Hindlimb muscle (tissue), 1 donor: ENCODE data around the gene PASD1. TPM values are rescaled to one million over a fixed set of nuclear protein-coding genes. Genes with fewer than 3 reads are reported as not detected.
A peak's percentile ranks its signal among the peaks of the same experiment; 100 is the strongest.

Experiments used
- DNase-seq: peaks from one replicate; pipeline ENCODE4 v3.0.0-alpha.2; 2013
- polyA plus RNA-seq: library from polyadenylated mRNA; unstranded; fragments of 120-200 nt; gene quantifications from one replicate; pipeline ENCODE4 v1.2.1, GENCODE V29; 2013; ENCODE audit not compliant: insufficient read length

PASD1 gene
- polyA plus RNA-seq, 1 donor: 0.18 TPM

- no peak for DNase-seq
Observed at GRCh38 chrX:151702741-151703340, 139.4 kb downstream of the PASD1 start.

- peak; percentile 75 for DNase-seq
Observed at GRCh38 chrX:151703487-151703886, 140.0 kb downstream of the PASD1 start.

- no peak for DNase-seq
Observed at GRCh38 chrX:151704041-151704663, 140.7 kb downstream of the PASD1 start.

DNA sequence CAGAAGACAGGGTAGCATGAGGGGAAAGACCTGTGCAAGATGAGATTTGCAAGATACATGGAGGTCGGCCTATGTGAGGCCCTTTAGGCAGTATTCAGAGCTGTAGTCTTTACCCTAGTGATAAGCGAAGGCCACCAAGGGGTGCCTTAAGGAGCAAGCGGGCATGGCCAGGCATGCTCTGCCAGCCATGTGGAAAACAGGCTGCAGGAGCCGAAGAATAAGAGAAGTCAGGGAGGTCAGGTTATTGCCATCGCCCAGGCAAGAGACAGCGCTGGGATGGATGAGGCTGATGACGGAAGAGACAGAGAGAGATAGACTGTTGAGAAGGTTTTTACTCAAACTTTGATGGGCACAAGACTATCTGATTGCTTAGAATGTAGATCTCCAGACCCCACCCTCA is 145.3 kb downstream of the PASD1 start:
- DNase-seq: no peak

DNA sequence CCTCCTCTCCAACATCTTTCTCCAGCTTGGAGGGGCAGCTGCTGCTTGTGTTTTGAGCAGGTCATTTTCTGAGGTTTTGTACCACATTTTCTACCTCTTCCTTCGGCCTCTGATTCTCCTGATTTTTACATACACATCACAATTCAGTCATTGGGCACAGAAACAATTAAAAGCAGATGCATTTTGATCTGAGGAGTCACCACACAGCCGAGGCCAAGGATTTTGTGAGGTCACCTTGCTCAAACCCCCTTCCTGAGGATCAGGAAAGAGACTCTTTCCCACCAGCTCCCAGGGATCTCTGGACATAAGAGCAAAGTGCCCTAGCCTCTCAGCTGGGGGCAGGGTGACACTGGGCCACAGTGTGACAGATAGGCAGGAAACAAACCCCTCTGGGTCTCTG is 147.0 kb downstream of the PASD1 start:
- DNase-seq: no peak

- no peak for DNase-seq
Observed at GRCh38 chrX:151711154-151711553, 147.7 kb downstream of the PASD1 start.

- peak; percentile 67 for DNase-seq
Observed at GRCh38 chrX:151711787-151712186, 148.3 kb downstream of the PASD1 start.

- no peak for DNase-seq
Observed at GRCh38 chrX:151712253-151712652, 148.8 kb downstream of the PASD1 start.

- DNase-seq: no peak
Observed at GRCh38 chrX:151713849-151714248, 150.4 kb downstream of the PASD1 start.

GRCh38 chrX:151714362-151714761 is 150.9 kb downstream of the PASD1 start:
- DNase-seq: no peak

GRCh38 chrX:151715752-151716151 is 152.3 kb downstream of the PASD1 start, which contains the start of gene FATE1:
Gene FATE1, plus strand, starts transcription at chrX:151716035. Its CDS starts 85 bp downstream, at chrX:151716120.
- DNase-seq: no peak

DNA sequence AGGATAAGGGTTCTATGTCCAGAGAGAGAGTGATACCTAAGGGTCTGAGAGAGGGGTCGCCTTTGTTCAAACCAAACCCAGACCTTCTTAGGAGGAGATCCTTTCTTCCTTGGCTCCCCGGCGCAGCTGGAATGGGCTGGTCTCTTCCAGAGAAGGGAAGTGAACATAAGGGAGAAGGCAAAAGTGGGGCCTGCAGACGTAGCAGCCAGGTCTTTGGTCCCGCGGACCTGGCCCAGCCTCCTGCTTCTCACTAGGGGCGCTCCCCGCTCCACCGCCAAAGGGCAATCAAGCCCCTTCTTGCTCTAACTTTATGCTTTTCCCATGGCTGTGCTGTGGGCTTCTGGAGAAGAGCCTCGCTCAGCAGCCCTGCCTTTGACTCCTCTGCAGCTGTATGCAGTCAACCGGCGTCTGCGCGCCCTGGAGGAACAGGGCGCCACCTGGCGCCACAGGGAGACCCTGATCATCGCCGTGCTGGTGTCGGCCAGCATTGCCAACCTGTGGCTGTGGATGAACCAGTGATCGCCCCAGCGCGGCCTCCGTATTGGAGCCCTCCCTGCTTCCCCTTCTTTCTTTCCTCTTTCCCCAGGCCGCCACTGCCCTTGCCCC is 158.9 kb downstream of the PASD1 start:
- peak; percentile 49 for DNase-seq

DNA sequence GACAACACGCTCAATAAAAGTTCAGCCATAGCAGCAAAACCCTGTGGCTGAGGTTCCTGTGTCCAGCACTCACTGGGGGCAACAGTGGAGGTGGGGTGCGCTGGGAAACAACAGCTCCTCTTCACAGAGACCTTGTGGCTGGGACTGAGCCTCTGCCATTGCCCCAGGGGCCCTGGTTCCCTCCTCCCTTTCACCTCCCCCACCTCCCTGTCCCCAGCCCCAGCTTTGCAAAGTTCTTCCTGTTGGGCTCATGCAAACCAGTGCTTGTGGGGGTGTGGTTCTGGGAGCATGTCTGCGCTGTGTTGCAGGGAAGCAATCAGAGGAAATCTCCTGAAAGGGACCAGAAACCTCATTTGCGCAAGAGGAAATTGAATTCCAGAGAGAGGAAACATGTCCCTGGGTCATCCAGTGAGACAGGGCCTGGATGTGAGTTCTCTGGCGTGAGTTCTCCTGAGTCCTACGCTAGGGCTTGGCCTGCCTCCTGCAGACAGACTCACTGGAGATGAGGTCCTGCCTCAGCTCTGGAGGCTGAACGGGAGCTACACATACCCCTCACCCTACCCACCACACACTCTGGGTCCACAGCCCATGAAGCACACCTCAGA is 159.8 kb downstream of the PASD1 start:
- DNase-seq: no peak

DNA sequence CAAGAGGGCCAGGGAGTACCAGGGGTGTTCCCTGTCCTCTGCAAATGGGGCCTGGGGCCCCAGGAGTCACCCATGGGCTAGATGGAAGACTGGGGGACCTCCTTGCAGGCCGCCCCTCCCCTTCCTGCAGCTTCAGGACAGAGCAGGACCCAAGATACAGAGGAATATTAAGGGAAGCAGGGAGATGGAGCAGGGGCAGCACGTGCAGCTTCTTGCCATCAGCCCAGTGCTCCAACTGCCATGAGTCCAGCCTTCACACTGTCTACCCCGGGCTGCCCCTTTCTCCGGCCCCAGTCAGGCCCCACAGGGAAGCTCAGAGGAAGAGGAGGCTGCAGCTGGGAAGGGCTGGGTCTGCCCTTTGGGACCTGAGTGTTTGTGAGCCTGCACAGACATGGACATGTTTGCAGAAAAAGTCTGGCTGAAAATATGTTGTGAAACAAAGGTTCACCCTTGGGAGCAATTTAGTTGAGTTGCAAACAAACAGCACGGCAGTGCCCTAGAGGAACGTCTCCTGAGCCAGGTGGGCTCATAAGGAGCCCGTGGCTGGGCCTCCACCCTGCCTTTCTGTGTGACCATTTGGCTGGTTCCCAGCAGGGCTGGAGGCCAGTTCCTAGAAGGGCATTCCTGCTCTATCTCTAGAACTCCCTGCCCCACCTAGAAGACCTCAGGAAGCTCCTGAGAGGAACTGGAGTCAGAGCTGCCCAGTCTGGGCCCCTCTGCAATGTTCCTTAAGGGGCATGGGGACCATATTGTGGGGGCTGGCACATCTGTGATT is 161.3 kb downstream of the PASD1 start:
- no peak for DNase-seq

DNA sequence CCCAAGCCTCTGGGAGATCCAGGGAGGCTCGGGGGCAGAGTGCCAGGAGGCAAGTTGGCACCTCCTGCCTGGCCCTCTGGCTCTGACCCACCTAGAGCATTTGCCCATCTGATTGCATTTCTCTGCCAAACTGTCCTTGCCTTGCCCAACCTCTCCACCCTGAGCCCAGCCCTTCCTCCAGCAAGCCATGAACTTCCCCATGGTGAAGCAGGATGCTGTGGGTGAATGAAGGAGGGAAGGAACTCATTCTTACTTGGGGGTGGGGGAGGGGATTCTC is 161.8 kb downstream of the PASD1 start:
- DNase-seq: no peak

Other genes with a start within 250 kb of the PASD1 start
- gene VMA21, start 166.5 kb upstream of the PASD1 start, polyA plus RNA-seq: 22.5 TPM
- gene PRRG3, start 131.8 kb downstream of the PASD1 start, polyA plus RNA-seq: 37.6 TPM
- 3.9 TPM for gene FATE1, start 152.4 kb downstream of the PASD1 start, polyA plus RNA-seq
- not detected for gene CNGA2, start 171.1 kb downstream of the PASD1 start, polyA plus RNA-seq